LNCAP (cell line): ENCODE data around the gene PROM2.

ENCODE experiments used
- CTCF ChIP-seq: fragments of 450-650 bp; IDR thresholded peaks from 2 replicates; pipeline ENCODE4 v1.5.1; 2017; ENCODE audit warnings: mild to moderate bottlenecking

PROM2 gene

DNA sequence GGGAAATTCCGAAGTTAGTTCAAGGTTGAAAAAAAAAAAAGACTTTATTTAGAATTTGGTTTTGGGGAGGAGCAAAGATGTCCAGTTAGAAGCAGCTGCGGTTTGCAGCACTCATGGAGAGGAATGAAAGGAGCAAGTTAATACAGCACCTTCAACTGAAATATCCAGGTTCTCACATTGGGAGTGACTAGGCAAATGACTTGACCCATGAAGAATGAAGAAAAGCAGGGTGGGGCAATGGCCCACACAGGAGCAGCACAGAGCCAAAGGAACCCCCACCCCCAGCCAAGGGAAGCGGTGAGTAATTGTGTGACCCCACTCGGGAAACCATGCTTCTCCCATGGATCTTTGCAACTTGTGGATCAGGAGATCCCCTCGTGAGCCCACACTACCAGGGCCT lies 34.2 kb upstream of the PROM2 start:
- TF ChIP-seq CTCF: no peak

DNA sequence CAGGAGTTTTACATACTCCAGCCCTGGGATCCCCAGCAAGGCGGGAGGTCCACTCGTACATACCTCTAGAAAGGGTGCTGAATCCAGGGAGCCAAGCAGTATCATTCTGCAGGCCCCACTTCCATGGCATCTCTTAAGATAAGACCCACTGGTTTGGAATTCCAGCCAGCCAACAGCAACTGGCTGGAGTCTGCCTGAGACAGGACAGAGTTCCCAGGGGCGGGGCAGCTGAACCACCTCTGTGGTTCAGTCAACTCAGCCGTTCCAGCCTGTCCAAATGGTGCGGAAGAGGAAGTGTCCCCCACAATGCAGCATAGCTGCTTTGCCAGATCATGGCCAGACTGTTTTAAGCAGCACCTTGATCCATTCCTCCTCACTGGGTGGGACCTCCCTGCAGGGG lies 33.7 kb upstream of the PROM2 start:
- TF ChIP-seq CTCF: no peak

DNA sequence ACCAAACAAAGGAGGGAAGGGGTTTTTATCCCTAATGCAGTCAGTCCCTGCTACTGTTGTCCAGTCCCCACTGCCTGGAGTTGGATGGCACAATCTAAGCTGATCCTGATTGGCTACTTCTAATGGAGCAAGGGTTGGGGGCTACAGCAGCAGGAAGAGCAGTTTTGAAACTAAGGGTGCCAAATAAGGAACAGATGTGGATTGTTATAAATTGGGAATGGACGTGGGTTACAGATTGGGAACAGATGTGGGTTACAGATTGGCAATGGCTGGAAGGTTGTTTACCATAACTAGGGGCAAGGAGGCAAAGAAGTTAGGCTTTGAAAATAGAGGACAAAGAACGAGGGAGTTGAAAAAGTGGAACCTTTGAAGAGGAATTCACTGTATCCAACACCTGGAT lies 16.0 kb upstream of the PROM2 start:
- no peak for TF ChIP-seq CTCF

GRCh38 chr2:95260028-95261023 lies 13.9 kb upstream of the PROM2 start:
- no peak for TF ChIP-seq CTCF

- no peak for TF ChIP-seq CTCF
Measured at GRCh38 chr2:95261602-95262001, 12.6 kb upstream of the PROM2 start.

- no peak for TF ChIP-seq CTCF
Measured at GRCh38 chr2:95262896-95263542, 11.2 kb upstream of the PROM2 start.

- TF ChIP-seq CTCF: no peak
Measured at GRCh38 chr2:95264624-95265023, 9.6 kb upstream of the PROM2 start.
